ENCODE results near the gene PCDHB1.
A peak's percentile ranks its signal among the peaks of the same experiment; 100 is the strongest.
"Not testable (repeated sequence)": the region's sequence is repeated elsewhere in the genome, so short reads cannot be mapped to it uniquely, and the experiment has no call there.

PCDHB1 gene

GRCh38 chr5:141084487-141084989 lies 33.4 kb downstream of the PCDHB1 start:
- no peak for FAIRE-seq

- FAIRE-seq: peak; percentile 92
Observed at GRCh38 chr5:141094481-141095262, 43.5 kb downstream of the PCDHB1 start, which contains the start of gene PCDHB2. TSS of gene PCDHB2 (plus strand) at chr5:141094615. CDS start at chr5:141094791, 176 bp downstream.

- no peak for FAIRE-seq
Observed at GRCh38 chr5:141095263-141095641, 44.1 kb downstream of the PCDHB1 start.

GRCh38 chr5:141096181-141096580 lies 45.0 kb downstream of the PCDHB1 start:
- FAIRE-seq: not testable (repeated sequence)

DNA sequence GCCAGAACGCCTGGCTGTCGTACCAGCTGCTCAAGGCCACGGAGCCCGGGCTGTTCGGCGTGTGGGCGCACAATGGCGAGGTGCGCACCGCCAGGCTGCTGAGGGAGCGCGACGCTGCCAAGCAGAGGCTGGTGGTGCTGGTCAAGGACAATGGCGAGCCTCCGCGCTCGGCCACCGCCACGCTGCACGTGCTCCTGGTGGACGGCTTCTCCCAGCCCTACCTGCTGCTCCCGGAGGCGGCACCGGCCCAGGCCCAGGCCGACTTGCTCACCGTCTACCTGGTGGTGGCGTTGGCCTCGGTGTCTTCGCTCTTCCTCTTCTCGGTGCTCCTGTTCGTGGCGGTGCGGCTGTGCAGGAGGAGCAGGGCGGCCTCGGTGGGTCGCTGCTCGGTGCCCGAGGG lies 45.4 kb downstream of the PCDHB1 start:
- not testable (repeated sequence) for FAIRE-seq

DNA sequence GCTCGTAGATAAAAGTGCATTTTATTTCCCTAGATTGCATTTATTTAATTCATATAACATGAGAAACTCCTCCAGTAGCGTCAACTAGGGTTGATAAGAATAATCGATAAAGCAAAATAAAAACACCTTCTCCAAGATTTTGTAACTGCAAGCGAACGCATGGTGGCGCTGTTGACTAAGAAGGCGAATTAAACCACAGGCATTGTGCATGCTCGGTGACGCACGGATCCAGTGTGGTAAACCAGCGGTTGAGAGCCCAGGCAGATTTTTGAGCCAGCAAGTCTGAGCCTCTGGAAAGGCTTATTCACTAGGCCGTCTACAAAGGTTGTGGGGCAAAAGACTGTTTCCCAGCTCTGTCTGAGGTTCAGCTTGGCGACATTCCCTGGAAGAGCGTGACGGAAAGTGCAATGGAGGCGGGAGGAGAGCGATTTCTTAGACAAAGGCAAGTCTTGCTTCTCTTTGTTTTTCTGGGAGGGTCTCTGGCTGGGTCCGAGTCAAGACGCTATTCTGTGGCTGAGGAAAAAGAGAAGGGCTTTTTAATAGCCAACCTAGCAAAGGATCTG lies 49.1 kb downstream of the PCDHB1 start, which contains the start of gene PCDHB3:
TSS of gene PCDHB3 (plus strand) at position 231 of the 563 bp plus-strand sequence. CDS start at position 408, 177 bp downstream.
- FAIRE-seq: no peak

DNA sequence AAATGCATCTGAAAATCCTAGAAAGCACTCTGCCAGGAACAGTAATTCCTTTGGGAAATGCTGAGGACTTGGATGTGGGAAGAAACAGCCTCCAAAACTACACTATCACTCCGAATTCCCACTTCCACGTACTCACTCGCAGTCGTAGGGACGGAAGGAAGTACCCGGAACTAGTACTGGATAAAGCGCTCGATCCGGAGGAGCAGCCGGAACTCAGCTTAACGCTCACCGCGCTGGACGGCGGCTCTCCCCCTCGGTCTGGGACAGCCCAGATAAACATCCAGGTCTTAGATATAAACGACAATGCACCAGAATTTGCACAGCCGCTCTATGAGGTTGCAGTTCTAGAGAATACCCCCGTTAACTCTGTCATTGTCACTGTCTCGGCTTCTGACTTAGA lies 49.9 kb downstream of the PCDHB1 start:
- FAIRE-seq: no peak

DNA sequence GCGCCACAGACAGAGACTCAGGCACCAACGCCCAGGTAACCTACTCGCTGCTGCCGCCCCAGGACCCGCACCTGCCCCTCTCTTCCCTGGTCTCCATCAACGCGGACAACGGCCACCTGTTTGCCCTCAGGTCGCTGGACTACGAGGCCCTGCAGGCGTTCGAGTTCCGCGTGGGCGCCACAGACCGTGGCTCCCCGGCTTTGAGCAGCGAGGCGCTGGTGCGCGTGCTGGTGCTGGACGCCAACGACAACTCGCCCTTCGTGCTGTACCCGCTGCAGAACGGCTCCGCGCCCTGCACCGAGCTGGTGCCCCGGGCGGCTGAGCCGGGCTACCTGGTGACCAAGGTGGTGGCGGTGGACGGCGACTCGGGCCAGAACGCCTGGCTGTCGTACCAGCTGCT lies 50.9 kb downstream of the PCDHB1 start:
- FAIRE-seq: not testable (repeated sequence)

GRCh38 chr5:141102471-141102870 lies 51.3 kb downstream of the PCDHB1 start:
- not testable (repeated sequence) for FAIRE-seq

GRCh38 chr5:141105350-141105749 lies 54.2 kb downstream of the PCDHB1 start:
- FAIRE-seq: no peak

Data from TTC549 (cell line).